GM19372 (cell line): ENCODE data around the gene CLASP2.

Experiments used
- ATAC-seq: cut with Tn5 transposase; IDR thresholded peaks from one replicate; pipeline ENCODE4 v1.9.1; 2021; ENCODE audit warnings: mild to moderate bottlenecking, low read depth, moderate library complexity; ENCODE audit not compliant: unreplicated experiment

CLASP2 gene

GRCh38 chr3:33642806-33643205, 75.2 kb downstream of the CLASP2 start:
- ATAC-seq: no peak

- ATAC-seq: no peak
Observed at GRCh38 chr3:33639889-33640288, 78.2 kb downstream of the CLASP2 start.

- no peak for ATAC-seq
Observed at GRCh38 chr3:33637482-33637881, 80.6 kb downstream of the CLASP2 start.

GRCh38 chr3:33636125-33636850, 81.8 kb downstream of the CLASP2 start:
- ATAC-seq: no peak

GRCh38 chr3:33634262-33634661, 83.8 kb downstream of the CLASP2 start:
- no peak for ATAC-seq

GRCh38 chr3:33629219-33629618, 88.8 kb downstream of the CLASP2 start:
- ATAC-seq: no peak

- no peak for ATAC-seq
Observed at GRCh38 chr3:33624756-33625155, 93.3 kb downstream of the CLASP2 start.

GRCh38 chr3:33613041-33613440, 105.0 kb downstream of the CLASP2 start:
- ATAC-seq: no peak

GRCh38 chr3:33612607-33613006, 105.4 kb downstream of the CLASP2 start:
- ATAC-seq: no peak

GRCh38 chr3:33602829-33603228, 115.2 kb downstream of the CLASP2 start:
- ATAC-seq: no peak

GRCh38 chr3:33597257-33597689, 120.8 kb downstream of the CLASP2 start:
- ATAC-seq: no peak

GRCh38 chr3:33592999-33593398, 125.1 kb downstream of the CLASP2 start:
- no peak for ATAC-seq

- no peak for ATAC-seq
Observed at GRCh38 chr3:33590541-33590940, 127.5 kb downstream of the CLASP2 start.

- no peak for ATAC-seq
Observed at GRCh38 chr3:33586402-33586801, 131.7 kb downstream of the CLASP2 start.

GRCh38 chr3:33582234-33582633, 135.8 kb downstream of the CLASP2 start:
- ATAC-seq: no peak

- ATAC-seq: no peak
Observed at GRCh38 chr3:33581666-33582065, 136.4 kb downstream of the CLASP2 start.

GRCh38 chr3:33579840-33580239, 138.2 kb downstream of the CLASP2 start:
- no peak for ATAC-seq

- ATAC-seq: no peak
Observed at GRCh38 chr3:33579178-33579510, 138.9 kb downstream of the CLASP2 start.

GRCh38 chr3:33578325-33579177, 139.5 kb downstream of the CLASP2 start:
- no peak for ATAC-seq

- ATAC-seq: no peak
Observed at GRCh38 chr3:33577588-33577987, 140.5 kb downstream of the CLASP2 start.

- no peak for ATAC-seq
Observed at GRCh38 chr3:33577173-33577572, 140.9 kb downstream of the CLASP2 start.

- no peak for ATAC-seq
Observed at GRCh38 chr3:33575311-33575710, 142.7 kb downstream of the CLASP2 start.
